ENCODE results near the gene MORN4.

- TF ChIP-seq POLR2A (IDR thresholded peaks at IDR 0.05) (no peak), CTCF (IDR thresholded peaks at IDR 0.05) (no peak)
Observed at GRCh38 chr10:97647556-97647955, 14.3 kb upstream of the MORN4 start.

All from esophagus squamous epithelium (tissue), 4 donors.